GM12892 (cell line): ENCODE measurements around the gene LHFPL3. TPM values are rescaled to one million over a fixed set of nuclear protein-coding genes. Genes with fewer than 3 reads are reported as not detected.
"Not testable (repeated sequence)": the region's sequence is repeated elsewhere in the genome, so short reads cannot be mapped to it uniquely, and the experiment has no call there.

Source experiments
- DNase-seq: peaks from one replicate; pipeline ENCODE4 v3.0.0; 2011; ENCODE audit not compliant: insufficient read length
- FAIRE-seq: peaks from 2 replicates; lab custom pipeline; 2011; peaks lifted over from hg19 to GRCh38; lab: Jason Lieb, UNC
- POLR2A ChIP-seq: IDR thresholded peaks from 2 replicates; pipeline ENCODE4 v1.6.1; 2011; ENCODE audit warnings: low read depth, low read length, control low read depth
- POLR2AphosphoS5 ChIP-seq: IDR thresholded peaks from 2 replicates; pipeline ENCODE4 v1.6.1; 2011; ENCODE audit warnings: low read depth, low read length, control low read depth
- TAF1 ChIP-seq: IDR thresholded peaks from 2 replicates; pipeline ENCODE4 v1.6.1; 2011; ENCODE audit warnings: low read depth, mild to moderate bottlenecking, control low read depth, low read length, borderline replicate concordance
- polyA plus RNA-seq: library from polyadenylated mRNA; unstranded; fragments of >200 nt; gene quantifications from one replicate; pipeline ENCODE4 v1.2.1, GENCODE V29; 2012; ENCODE audit warnings: missing spikeins, inconsistent platforms; ENCODE audit not compliant: missing spikeins

LHFPL3 gene
- polyA plus RNA-seq = not detected

- DNase-seq (no peak), FAIRE-seq (no peak)
Measured at GRCh38 chr7:104328296-104328969, at the start of gene LHFPL3. Gene LHFPL3 (plus strand): TSS chr7:104328603.

GRCh38 chr7:104281685-104282084 lies 46.7 kb upstream of the LHFPL3 start:
- FAIRE-seq, DNase-seq: not testable (repeated sequence)

More at GRCh38 chr7:104328296-104328969, at the start of gene LHFPL3:
- TF ChIP-seq POLR2AphosphoS5 (no peak), TAF1 (no peak), POLR2A (no peak)

- FAIRE-seq (no peak), DNase-seq (no peak)
- TF ChIP-seq POLR2A = no peak
- no peak for TF ChIP-seq POLR2AphosphoS5
- no peak for TF ChIP-seq TAF1
Measured at GRCh38 chr7:104286839-104287238, 41.6 kb upstream of the LHFPL3 start.

- FAIRE-seq (no peak), DNase-seq (no peak)
- TF ChIP-seq TAF1 (no peak), POLR2AphosphoS5 (no peak), POLR2A (no peak)
Measured at GRCh38 chr7:104288137-104288536, 40.3 kb upstream of the LHFPL3 start.

- FAIRE-seq = no peak
- TF ChIP-seq POLR2A (no peak), POLR2AphosphoS5 (no peak), TAF1 (no peak)
- DNase-seq = no peak
Measured at GRCh38 chr7:104294291-104294690, 34.1 kb upstream of the LHFPL3 start.

- FAIRE-seq = no peak
- no peak for TF ChIP-seq POLR2AphosphoS5
- TF ChIP-seq POLR2A = no peak
- no peak for TF ChIP-seq TAF1
- DNase-seq = no peak
Measured at GRCh38 chr7:104296266-104296665, 32.1 kb upstream of the LHFPL3 start.

GRCh38 chr7:104296900-104297299 lies 31.5 kb upstream of the LHFPL3 start:
- FAIRE-seq = no peak
- no peak for DNase-seq
- TF ChIP-seq POLR2A (no peak), POLR2AphosphoS5 (no peak), TAF1 (no peak)

GRCh38 chr7:104299323-104299722 lies 29.1 kb upstream of the LHFPL3 start:
- DNase-seq = no peak
- FAIRE-seq = no peak
- TF ChIP-seq TAF1 = no peak
- no peak for TF ChIP-seq POLR2AphosphoS5
- no peak for TF ChIP-seq POLR2A

- FAIRE-seq (no peak), DNase-seq (no peak)
- TF ChIP-seq TAF1 (no peak), POLR2A (no peak), POLR2AphosphoS5 (no peak)
Measured at GRCh38 chr7:104299777-104300176, 28.6 kb upstream of the LHFPL3 start.

GRCh38 chr7:104306793-104307192 lies 21.6 kb upstream of the LHFPL3 start:
- TF ChIP-seq POLR2A (no peak), TAF1 (no peak), POLR2AphosphoS5 (no peak)
- no peak for FAIRE-seq
- DNase-seq = no peak

- FAIRE-seq = no peak
Measured at GRCh38 chr7:104317948-104318629, 10.3 kb upstream of the LHFPL3 start.

GRCh38 chr7:104327534-104327933 lies 869 bp upstream of the LHFPL3 start:
- no peak for FAIRE-seq
- TF ChIP-seq TAF1 = no peak
- TF ChIP-seq POLR2A = no peak
- no peak for TF ChIP-seq POLR2AphosphoS5
- DNase-seq = no peak

More at GRCh38 chr7:104317948-104318629, 10.3 kb upstream of the LHFPL3 start:
- TF ChIP-seq TAF1 (no peak), POLR2AphosphoS5 (no peak), POLR2A (no peak)
- no peak for DNase-seq
